SIG-M5 (cell line): ENCODE measurements around the gene CCDC152.

Experiments used
- DNase-seq: peaks from one replicate; lab custom pipeline; 2025; lab: John Stamatoyannopoulos, UW

Gene CCDC152

DNA sequence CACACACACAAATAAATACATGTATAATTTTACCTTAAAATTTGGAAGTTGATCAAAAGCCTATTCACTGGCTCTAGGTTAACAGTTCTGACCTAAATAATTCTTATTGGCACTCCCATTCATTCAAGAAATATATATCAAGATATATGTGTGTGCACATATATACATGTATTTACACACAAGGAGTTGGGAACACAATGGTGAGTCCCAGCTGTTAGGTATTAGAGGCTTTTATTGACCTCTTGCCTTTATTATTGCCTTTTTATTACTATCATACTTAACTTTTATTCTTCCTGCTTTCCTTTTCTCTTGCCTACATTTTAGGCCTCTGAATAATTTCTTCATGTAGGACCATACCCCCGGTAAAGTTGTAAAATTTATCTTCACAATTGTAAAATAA lies 25.0 kb downstream of the CCDC152 start:
- DNase-seq = no peak

GRCh38 chr5:42784132-42784531 lies 27.5 kb downstream of the CCDC152 start:
- DNase-seq = no peak

DNA sequence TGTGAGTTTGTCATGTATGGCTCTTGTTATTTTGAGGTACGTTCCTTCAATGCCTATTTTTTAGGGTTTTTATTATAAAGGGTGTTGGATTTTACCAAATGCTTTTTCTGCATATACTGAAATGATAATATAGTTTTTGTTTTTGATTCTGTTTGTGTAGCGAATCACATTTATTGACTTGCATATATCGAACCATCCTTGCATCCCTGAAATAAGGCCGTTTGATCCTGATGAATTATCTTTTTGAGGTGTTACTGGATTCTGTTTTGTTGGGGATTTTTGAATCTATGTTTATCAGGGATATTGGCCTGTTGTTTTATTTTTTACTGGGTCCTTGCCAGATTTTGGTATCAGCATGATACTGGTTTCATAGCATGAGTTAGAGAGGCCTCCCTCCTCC lies 29.1 kb downstream of the CCDC152 start:
- no peak for DNase-seq

- no peak for DNase-seq
Measured at GRCh38 chr5:42787073-42787472, 30.5 kb downstream of the CCDC152 start.

- DNase-seq = no peak
Measured at GRCh38 chr5:42787845-42788244, 31.2 kb downstream of the CCDC152 start.

- DNase-seq = no peak
Measured at GRCh38 chr5:42791151-42791550, 34.5 kb downstream of the CCDC152 start.

GRCh38 chr5:42798284-42799240 lies 41.9 kb downstream of the CCDC152 start:
- no peak for DNase-seq

- DNase-seq = no peak
Measured at GRCh38 chr5:42799241-42799608, 42.6 kb downstream of the CCDC152 start.

DNA sequence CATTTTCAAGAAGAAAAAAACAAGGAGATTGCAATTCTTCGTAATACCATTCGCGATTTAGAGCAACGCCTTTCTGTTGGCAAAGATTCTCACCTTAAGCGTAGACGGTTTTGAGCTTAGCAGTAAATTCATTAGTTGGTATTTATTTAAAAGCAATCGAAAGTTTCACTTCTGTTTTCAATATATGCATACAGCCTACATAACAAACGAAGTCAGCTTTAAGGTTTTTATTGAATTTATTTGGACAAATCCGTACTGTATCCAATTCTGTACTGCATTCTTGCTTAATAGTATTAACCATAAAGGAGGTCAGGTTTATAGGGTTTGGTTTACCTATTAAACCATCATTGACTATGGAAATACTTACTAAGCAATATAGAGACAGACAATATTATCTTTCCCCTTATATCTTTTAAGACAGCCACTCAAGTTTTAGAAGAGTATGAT lies 43.1 kb downstream of the CCDC152 start:
- no peak for DNase-seq

GRCh38 chr5:42800748-42801330 lies 44.2 kb downstream of the CCDC152 start:
- DNase-seq = no peak

DNA sequence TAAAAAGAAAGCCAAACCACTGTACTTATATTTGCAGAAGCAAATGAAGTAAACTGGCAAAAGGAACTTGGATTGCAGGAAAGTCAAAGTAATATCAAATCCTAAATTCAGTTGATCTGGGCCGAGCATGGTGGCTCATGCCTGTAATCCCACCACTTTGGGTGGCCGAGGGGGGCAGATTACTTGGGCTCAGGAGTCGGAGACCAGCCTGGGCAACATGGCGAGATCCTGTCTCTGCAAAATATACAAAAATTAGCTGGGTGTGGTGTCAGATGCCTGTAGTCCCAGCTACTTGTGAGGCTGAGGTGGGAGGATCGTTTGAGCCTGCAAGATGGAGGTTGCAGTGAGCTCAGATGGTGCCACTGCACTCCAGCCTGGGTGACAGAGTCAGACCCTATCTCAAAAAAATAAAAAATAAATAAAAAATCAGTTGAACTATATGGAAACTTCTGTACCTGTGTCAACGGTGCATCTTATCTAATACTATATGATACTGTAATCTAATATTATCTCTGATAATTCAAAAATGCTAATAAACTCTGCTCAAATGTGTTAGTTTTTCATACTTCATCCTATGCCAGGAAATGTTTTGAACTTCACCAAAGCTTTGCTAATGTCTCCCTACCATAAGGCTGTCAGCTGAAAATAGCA lies 45.0 kb downstream of the CCDC152 start:
- DNase-seq = no peak

GRCh38 chr5:42804717-42805339 lies 48.2 kb downstream of the CCDC152 start:
- DNase-seq = no peak

DNA sequence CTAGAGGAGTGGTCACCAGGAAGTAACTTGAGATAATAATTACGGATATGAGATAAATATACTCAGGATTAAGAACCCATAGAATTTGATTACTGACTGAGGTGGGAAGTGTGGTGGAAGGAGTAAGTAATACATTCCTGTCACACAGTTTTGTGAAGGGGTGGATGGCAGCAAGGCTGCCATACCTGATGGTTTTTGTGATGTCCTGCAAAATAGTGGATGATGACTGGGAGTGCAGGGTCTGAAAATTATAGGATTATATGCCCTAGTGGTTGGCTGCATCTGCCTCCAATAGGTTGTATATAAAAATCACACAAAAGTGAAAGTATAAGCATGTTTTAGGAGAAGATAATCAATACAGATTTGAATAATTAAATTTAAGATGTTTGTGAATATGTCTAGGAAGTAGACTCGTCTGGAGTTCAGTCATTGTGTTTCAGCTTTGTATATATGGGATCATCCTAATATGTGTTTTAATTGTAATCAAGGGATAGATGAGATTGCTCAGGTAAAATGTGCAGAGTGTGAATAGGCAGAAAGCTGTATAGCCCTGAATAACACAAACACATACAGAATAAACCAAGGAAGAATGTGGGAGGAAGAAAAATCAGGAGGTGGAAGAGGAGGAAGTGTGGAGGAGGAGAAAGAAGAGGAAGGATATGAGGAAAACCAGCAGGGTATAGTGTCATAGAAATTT lies 49.5 kb downstream of the CCDC152 start:
- DNase-seq = no peak

DNA sequence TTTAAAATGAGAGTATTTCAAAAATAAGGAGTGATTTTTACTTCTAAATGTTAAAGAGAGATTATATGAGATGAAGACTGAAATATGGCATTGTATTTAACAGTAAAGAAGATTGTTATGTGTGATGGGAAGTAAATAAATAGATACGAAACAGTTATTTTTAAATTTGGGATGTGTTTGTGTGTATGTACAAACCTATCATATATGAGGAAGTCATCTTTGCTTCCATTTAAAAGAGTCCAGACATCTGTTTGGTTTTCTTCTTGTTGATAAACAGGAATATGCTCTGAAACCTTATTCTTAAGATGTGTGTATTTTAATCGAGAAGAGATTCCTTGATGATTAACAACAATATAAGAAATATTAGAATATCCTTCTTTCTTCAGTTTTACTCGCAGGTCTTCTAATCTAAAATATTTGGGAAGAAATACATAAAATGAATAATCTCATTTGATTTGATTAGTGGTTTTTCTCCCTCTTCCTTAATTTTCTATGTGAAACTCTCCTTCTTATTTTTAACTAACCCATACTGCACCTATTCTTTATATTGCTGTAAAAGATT lies 50.2 kb downstream of the CCDC152 start:
- no peak for DNase-seq

DNA sequence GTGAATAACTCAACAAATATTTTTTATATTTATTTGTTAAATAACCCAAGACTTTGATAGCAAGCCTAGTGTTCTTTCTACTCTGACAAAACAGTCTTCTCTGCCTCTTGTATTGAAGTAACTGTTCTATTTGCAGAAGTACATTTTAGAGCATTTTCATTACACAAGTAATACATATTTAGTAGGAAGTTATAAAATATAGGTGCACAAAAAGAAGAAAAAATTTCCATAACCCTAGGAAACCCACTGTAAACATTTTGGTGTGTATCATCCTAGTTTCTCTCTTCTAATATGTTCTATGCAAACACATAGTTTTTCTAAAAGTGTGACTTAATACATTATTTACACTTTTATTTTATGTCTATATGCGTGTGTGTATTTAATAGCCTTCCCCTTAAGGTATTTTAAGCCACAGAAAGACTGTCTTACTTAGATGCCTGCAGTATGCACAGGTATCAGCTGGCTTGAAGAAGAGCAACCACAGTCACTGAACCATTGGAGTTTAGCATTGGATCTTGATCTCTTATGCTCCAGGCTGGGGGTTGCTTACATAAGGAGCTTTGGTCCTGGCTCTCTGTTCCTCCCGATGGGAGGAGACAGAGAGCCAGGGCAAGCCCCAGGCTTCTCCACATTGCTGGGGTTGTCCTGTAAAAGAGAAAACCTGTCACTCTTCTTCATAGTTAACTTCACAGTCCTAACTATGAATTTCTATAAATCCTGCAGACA lies 51.3 kb downstream of the CCDC152 start:
- DNase-seq = no peak

GRCh38 chr5:42808888-42809611 lies 52.4 kb downstream of the CCDC152 start:
- no peak for DNase-seq

DNA sequence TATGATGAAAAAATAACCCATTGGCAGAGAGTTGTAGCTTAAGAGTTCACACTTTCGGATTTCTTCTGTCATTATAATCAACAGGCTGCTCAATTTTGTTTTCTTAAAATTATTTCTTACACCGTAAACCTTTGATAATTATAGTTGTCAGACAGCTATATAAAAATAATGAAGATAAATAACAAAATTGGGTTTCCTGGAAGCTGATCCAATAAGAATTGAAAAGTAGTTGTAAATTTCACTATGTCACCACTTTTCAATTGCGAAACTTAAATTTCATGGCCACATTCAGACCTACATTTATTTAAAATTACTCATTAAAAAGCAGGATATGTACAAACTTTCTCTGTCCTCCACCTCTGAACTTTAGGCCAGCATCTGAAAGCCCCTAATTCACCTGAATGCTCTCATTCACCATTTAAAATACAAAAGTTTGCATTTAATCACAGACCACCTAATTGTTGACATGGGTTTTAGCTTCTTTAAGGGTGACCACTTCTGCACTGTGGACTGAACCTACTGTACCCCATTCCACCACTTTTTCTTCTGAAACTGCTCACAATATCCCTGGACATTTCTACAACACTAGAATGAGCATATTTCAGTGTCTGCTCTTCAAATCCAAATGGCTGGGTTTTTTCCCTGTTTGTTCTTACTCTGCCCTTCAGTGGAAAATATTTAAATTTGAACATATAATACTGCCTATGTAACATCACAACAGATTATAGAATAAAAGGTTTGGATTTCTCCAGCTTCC lies 54.4 kb downstream of the CCDC152 start:
- no peak for DNase-seq

- DNase-seq = no peak
Measured at GRCh38 chr5:42811591-42812446, 55.2 kb downstream of the CCDC152 start, which contains the start of gene SELENOP. Gene SELENOP (minus strand): TSS chr5:42811892. CDS start chr5:42808353, 3,539 bp downstream.
